AG20443 (cell line): Measurements from ENCODE around the gene SPOCK3.
"Not testable (repeated sequence)": the region's sequence is repeated elsewhere in the genome, so short reads cannot be mapped to it uniquely, and the experiment has no call there.

Experiments
- DNase-seq: peaks from one replicate; pipeline ENCODE4 v3.0.0; 2012; ENCODE audit warnings: low spot score, mixed read lengths

Gene SPOCK3

GRCh38 chr4:166956484-166956883, 277.8 kb downstream of the SPOCK3 start:
- DNase-seq = no peak

GRCh38 chr4:166941629-166942028, 292.7 kb downstream of the SPOCK3 start:
- no peak for DNase-seq

GRCh38 chr4:166930464-166930863, 303.8 kb downstream of the SPOCK3 start:
- DNase-seq = no peak

GRCh38 chr4:166924424-166924823, 309.9 kb downstream of the SPOCK3 start:
- no peak for DNase-seq

- no peak for DNase-seq
These were observed 320.4 kb downstream of the SPOCK3 start for GRCh38 chr4:166913926-166914325.

GRCh38 chr4:166903408-166903807, 330.9 kb downstream of the SPOCK3 start:
- DNase-seq = no peak

GRCh38 chr4:166902941-166903340, 331.4 kb downstream of the SPOCK3 start:
- DNase-seq = no peak

- DNase-seq = no peak
These were observed 338.0 kb downstream of the SPOCK3 start for GRCh38 chr4:166896254-166896653.

GRCh38 chr4:166895771-166896170, 338.5 kb downstream of the SPOCK3 start:
- no peak for DNase-seq

- DNase-seq = no peak
These were observed 346.8 kb downstream of the SPOCK3 start for GRCh38 chr4:166887457-166887856.

GRCh38 chr4:166886718-166887117, 347.6 kb downstream of the SPOCK3 start:
- no peak for DNase-seq

GRCh38 chr4:166882221-166882620, 352.1 kb downstream of the SPOCK3 start:
- DNase-seq = no peak

- no peak for DNase-seq
These were observed 358.5 kb downstream of the SPOCK3 start for GRCh38 chr4:166875821-166876220.

- no peak for DNase-seq
These were observed 372.3 kb downstream of the SPOCK3 start for GRCh38 chr4:166862032-166862431.

GRCh38 chr4:166850398-166850797, 383.9 kb downstream of the SPOCK3 start:
- DNase-seq = not testable (repeated sequence)

GRCh38 chr4:166846939-166847338, 387.4 kb downstream of the SPOCK3 start:
- no peak for DNase-seq

GRCh38 chr4:166842795-166843261, 391.5 kb downstream of the SPOCK3 start:
- DNase-seq = no peak

GRCh38 chr4:166839615-166840251, 394.6 kb downstream of the SPOCK3 start:
- no peak for DNase-seq

GRCh38 chr4:166838975-166839614, 395.2 kb downstream of the SPOCK3 start:
- no peak for DNase-seq

- no peak for DNase-seq
These were observed 397.4 kb downstream of the SPOCK3 start for GRCh38 chr4:166836865-166837264.

GRCh38 chr4:166827629-166828028, 406.7 kb downstream of the SPOCK3 start:
- DNase-seq = no peak

GRCh38 chr4:166827167-166827566, 407.1 kb downstream of the SPOCK3 start:
- no peak for DNase-seq

GRCh38 chr4:166823848-166824247, 410.4 kb downstream of the SPOCK3 start:
- no peak for DNase-seq

GRCh38 chr4:166823126-166823525, 411.2 kb downstream of the SPOCK3 start:
- DNase-seq = no peak
